PC-9 (cell line): ENCODE measurements around the gene EZH2. TPM values are rescaled to one million over a fixed set of nuclear protein-coding genes. Genes with fewer than 3 reads are reported as not detected.

Experiments
- BruUV-seq: library from RNA; stranded (reverse); fragments of 400-500 nt; replicated peaks from 2 replicates; lab custom pipeline; 2021; lab: Mats Ljungman, UMichigan
- CTCF ChIA-PET: fragments of 300-600 bp; sonication (Branson Sonifier 250); formaldehyde crosslinking; loops from one replicate; lab custom pipeline; 2022; ENCODE audit warnings: antibody characterized with exemption; lab: Charles Lee
- POLR2A ChIA-PET: fragments of 300-600 bp; sonication (Branson Sonifier 250); formaldehyde crosslinking; loops from one replicate; lab custom pipeline; 2022; ENCODE audit warnings: antibody characterized with exemption; ENCODE audit not compliant: unreplicated experiment; lab: Charles Lee
- DNase-seq, 2 experiments: peaks; one replicate each; pipeline versions ENCODE4 v3.0.0 to v3.0.0-alpha.2; 2015 to 2022; ENCODE audit warnings: mixed read lengths in 1 of 2
- H2AFZ ChIP-seq: fragments of 200-600 bp; sonication (generic); 2 replicates; pipeline ENCODE4 v1.8.1; 2017; ENCODE audit warnings: antibody characterized with exemption
- H3F3A ChIP-seq: fragments of 200-600 bp; sonication (generic); 2 replicates; pipeline ENCODE4 v1.8.1; 2017; ENCODE audit warnings: antibody characterized with exemption, mild to moderate bottlenecking, low read depth; ENCODE audit not compliant: insufficient read depth
- H3K27ac ChIP-seq: fragments of 200-600 bp; sonication (generic); 2 replicates; pipeline ENCODE4 v1.6.1; 2016; ENCODE audit warnings: mixed run types
- H3K27me3 ChIP-seq: fragments of 200-600 bp; sonication (generic); 2 replicates; pipeline ENCODE4 v1.6.1; 2016; ENCODE audit warnings: low read depth, mixed run types; ENCODE audit not compliant: insufficient read depth
- H3K36me3 ChIP-seq: fragments of 200-600 bp; sonication (generic); 2 replicates; pipeline ENCODE4 v1.6.1; 2016; ENCODE audit warnings: low read depth, mixed run types
- H3K4me1 ChIP-seq: fragments of 200-600 bp; sonication (generic); replicated peaks from 2 replicates; pipeline ENCODE4 v1.6.1; 2016; ENCODE audit warnings: mixed run types; ENCODE audit not compliant: insufficient read depth
- H3K4me2 ChIP-seq: fragments of 200-600 bp; sonication (generic); 2 replicates; pipeline ENCODE4 v1.6.1; 2017; ENCODE audit warnings: mixed run types
- H3K4me3 ChIP-seq: fragments of 200-600 bp; sonication (generic); 2 replicates; pipeline ENCODE4 v1.6.1; 2016; ENCODE audit warnings: mixed run types
- H3K79me2 ChIP-seq: fragments of 200-600 bp; sonication (generic); 2 replicates; pipeline ENCODE4 v1.6.1; 2017; ENCODE audit warnings: low read depth, mixed run types
- H3K9me2 ChIP-seq: fragments of 200-600 bp; sonication (generic); 2 replicates; pipeline ENCODE4 v1.8.1; 2017; ENCODE audit warnings: mild to moderate bottlenecking; ENCODE audit not compliant: insufficient read depth
- H3K9me3 ChIP-seq: fragments of 200-600 bp; sonication (generic); 2 replicates; pipeline ENCODE4 v1.8.1; 2016; ENCODE audit warnings: low read depth; ENCODE audit not compliant: insufficient read depth
- H4K20me1 ChIP-seq: fragments of 200-600 bp; sonication (generic); 2 replicates; pipeline ENCODE4 v1.8.1; 2017; ENCODE audit not compliant: insufficient read depth
- EZH2 ChIP-seq: fragments of 200-600 bp; sonication (generic); IDR thresholded peaks from 2 replicates; pipeline ENCODE4 v1.8.0; 2017; ENCODE audit warnings: antibody characterized with exemption, low read depth
- intact Hi-C: fragments of 100-400 bp; cut with micrococcal nuclease; formaldehyde crosslinking; loops from one replicate; pipeline ENCODE4 v1.10.0; 2022; ENCODE audit not compliant: unreplicated experiment
- total RNA-seq: library from RNA; stranded (reverse); gene quantifications from 2 replicates; pipeline ENCODE4 v1.2.3, GENCODE V29; 2021
- TF ChIP-seq, protein P1 (sequence below): fragments of 200-600 bp; sonication (generic); conservative IDR thresholded peaks from 2 replicates; pipeline ENCODE4 v1.6.1; 2017; ENCODE audit warnings: mixed run types, antibody characterized with exemption, mild to moderate bottlenecking, moderate library complexity

EZH2 gene
- total RNA-seq, 1 experiment from 2014 or later, result 48.6 TPM

DNA sequence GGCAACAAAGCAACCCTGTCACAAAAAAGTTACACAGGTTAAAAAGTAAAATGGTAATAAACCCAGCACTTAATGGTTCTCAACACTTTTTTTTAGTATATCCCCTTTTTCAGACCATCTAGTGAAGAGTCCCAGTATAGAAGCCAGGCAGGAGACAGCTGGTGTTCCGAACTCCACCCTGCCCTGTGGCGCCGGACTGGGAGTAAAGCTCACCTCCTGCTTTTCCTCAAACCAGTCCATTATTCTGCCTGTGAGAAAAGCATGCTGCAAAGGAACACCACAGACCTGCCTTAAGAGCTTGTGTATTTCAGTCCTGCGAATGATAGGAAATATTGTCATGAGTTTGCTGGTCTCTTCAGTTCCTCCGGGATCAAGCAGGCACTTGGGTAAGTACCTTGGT, 81.0 kb downstream of the EZH2 start:
- TF ChIP-seq, protein P1, sequence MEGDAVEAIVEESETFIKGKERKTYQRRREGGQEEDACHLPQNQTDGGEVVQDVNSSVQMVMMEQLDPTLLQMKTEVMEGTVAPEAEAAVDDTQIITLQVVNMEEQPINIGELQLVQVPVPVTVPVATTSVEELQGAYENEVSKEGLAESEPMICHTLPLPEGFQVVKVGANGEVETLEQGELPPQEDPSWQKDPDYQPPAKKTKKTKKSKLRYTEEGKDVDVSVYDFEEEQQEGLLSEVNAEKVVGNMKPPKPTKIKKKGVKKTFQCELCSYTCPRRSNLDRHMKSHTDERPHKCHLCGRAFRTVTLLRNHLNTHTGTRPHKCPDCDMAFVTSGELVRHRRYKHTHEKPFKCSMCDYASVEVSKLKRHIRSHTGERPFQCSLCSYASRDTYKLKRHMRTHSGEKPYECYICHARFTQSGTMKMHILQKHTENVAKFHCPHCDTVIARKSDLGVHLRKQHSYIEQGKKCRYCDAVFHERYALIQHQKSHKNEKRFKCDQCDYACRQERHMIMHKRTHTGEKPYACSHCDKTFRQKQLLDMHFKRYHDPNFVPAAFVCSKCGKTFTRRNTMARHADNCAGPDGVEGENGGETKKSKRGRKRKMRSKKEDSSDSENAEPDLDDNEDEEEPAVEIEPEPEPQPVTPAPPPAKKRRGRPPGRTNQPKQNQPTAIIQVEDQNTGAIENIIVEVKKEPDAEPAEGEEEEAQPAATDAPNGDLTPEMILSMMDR, result no peak
- no peak for TF ChIP-seq EZH2
- intact Hi-C loops, result no loop called here
- no peak for DNase-seq
- H3K27ac ChIP-seq, result no peak overlapping the region
- ChIA-PET POLR2A (no interaction called here), CTCF (interaction anchor here (0.6 kb wide), 1 partner anchor 284 kb away, joined by 4 read pairs; no protein-coding TSS in a partner anchor)
- H4K20me1 ChIP-seq, result 0 out of 2 replicates have a peak, but pooled peaks cover 3% of the 10 kb centered on the region
- H3K79me2 ChIP-seq, result no peaks in the 10 kb centered on the region
- no TSS peak for BruUV-seq
- no peak overlapping the region for H3K4me3 ChIP-seq
- peaks cover 18% of the 10 kb centered on the region; the same call in 1 of the 2 replicates for H3K36me3 ChIP-seq
- no peak overlapping the region for H2AFZ ChIP-seq
- no peaks in the 10 kb centered on the region for H3K9me3 ChIP-seq
- H3K27me3 ChIP-seq, result no peaks in the 10 kb centered on the region
- H3K4me1 ChIP-seq, result no peaks in the 10 kb centered on the region
- peaks cover 12% of the 10 kb centered on the region; the same call in 1 of the 2 replicates for H3F3A ChIP-seq
- H3K4me2 ChIP-seq, result no peak overlapping the region
- no peaks in the 10 kb centered on the region for H3K9me2 ChIP-seq

GRCh38 chr7:148802101-148802493, 82.0 kb downstream of the EZH2 start:
- ChIA-PET CTCF (no interaction called here), POLR2A (interaction anchor here (0.6 kb wide), 1 partner anchor 139 kb away, joined by 6 read pairs; no protein-coding TSS in a partner anchor)
- DNase-seq, result no peak
- no peak overlapping the region for H2AFZ ChIP-seq
- H3F3A ChIP-seq, result peaks cover 12% of the 10 kb centered on the region; the same call in 1 of the 2 replicates
- intact Hi-C loops, result no loop called here
- H3K4me3 ChIP-seq, result no peak overlapping the region
- H3K9me2 ChIP-seq, result no peaks in the 10 kb centered on the region
- H3K36me3 ChIP-seq, result peaks cover 25% of the 10 kb centered on the region; the same call in 1 of the 2 replicates
- H3K9me3 ChIP-seq, result no peaks in the 10 kb centered on the region
- no peak for TF ChIP-seq EZH2
- TF ChIP-seq, protein P1, result no peak
- H3K27ac ChIP-seq, result no peak overlapping the region
- no peaks in the 10 kb centered on the region for H3K79me2 ChIP-seq
- H4K20me1 ChIP-seq, result 0 out of 2 replicates have a peak, but pooled peaks cover 3% of the 10 kb centered on the region
- no peaks in the 10 kb centered on the region for H3K4me1 ChIP-seq
- BruUV-seq, result no TSS peak
- no peak overlapping the region for H3K4me2 ChIP-seq
- no peaks in the 10 kb centered on the region for H3K27me3 ChIP-seq

GRCh38 chr7:148800677-148801076, 83.4 kb downstream of the EZH2 start:
- H3K9me3 ChIP-seq, result no peaks in the 10 kb centered on the region
- no peaks in the 10 kb centered on the region for H3K27me3 ChIP-seq
- ChIA-PET CTCF (no interaction called here), POLR2A (no interaction called here)
- H4K20me1 ChIP-seq, result 0 out of 2 replicates have a peak, but pooled peaks cover 3% of the 10 kb centered on the region
- peaks cover 12% of the 10 kb centered on the region; the same call in 1 of the 2 replicates for H3F3A ChIP-seq
- no peak overlapping the region for H2AFZ ChIP-seq
- intact Hi-C loops, result no loop called here
- H3K27ac ChIP-seq, result no peak overlapping the region
- no TSS peak for BruUV-seq
- no peaks in the 10 kb centered on the region for H3K79me2 ChIP-seq
- H3K9me2 ChIP-seq, result no peaks in the 10 kb centered on the region
- TF ChIP-seq, protein P1, result no peak
- TF ChIP-seq EZH2, result no peak
- no peak overlapping the region for H3K4me3 ChIP-seq
- no peaks in the 10 kb centered on the region for H3K4me1 ChIP-seq
- DNase-seq, result no peak
- H3K4me2 ChIP-seq, result no peak overlapping the region
- peaks cover 31% of the 10 kb centered on the region; the same call in 1 of the 2 replicates for H3K36me3 ChIP-seq
